Trophoblast cell (in vitro differentiated cells and primary cell): ENCODE measurements around the gene RAB11FIP4.

Experiments
- DNase-seq, 2 donors: peaks; one replicate each; pipeline ENCODE4 v3.0.0-alpha.2; 2016
- H2AFZ ChIP-seq: 2 replicates; pipeline ENCODE4 v1.6.1; 2013; ENCODE audit warnings: low read length, moderate library complexity, mild to moderate bottlenecking; ENCODE audit not compliant: insufficient read depth, poor library complexity
- H2AK5ac ChIP-seq: 2 replicates; pipeline ENCODE4 v1.6.1; 2013; ENCODE audit warnings: mild to moderate bottlenecking, low read length
- H2BK120ac ChIP-seq: 2 replicates; pipeline ENCODE4 v1.6.1; 2013; ENCODE audit warnings: low read length, mild to moderate bottlenecking, moderate library complexity; ENCODE audit not compliant: insufficient read depth, poor library complexity
- H2BK12ac ChIP-seq: 2 replicates; pipeline ENCODE4 v1.6.1; 2013; ENCODE audit warnings: mild to moderate bottlenecking, low read length, moderate library complexity
- H2BK5ac ChIP-seq: 2 replicates; pipeline ENCODE4 v1.6.1; 2013; ENCODE audit warnings: low read length, low read depth, moderate library complexity, mild to moderate bottlenecking; ENCODE audit not compliant: poor library complexity
- H3K14ac ChIP-seq: 2 replicates; pipeline ENCODE4 v1.6.1; 2013; ENCODE audit warnings: mild to moderate bottlenecking, low read length
- H3K18ac ChIP-seq: 2 replicates; pipeline ENCODE4 v1.6.1; 2013; ENCODE audit warnings: mild to moderate bottlenecking, low read length
- H3K23ac ChIP-seq: 2 replicates; pipeline ENCODE4 v1.6.1; 2013; ENCODE audit warnings: low read length
- H3K27ac ChIP-seq: 2 replicates; pipeline ENCODE4 v1.5.1; 2013; ENCODE audit warnings: low read depth, mild to moderate bottlenecking, inconsistent platforms, low read length, moderate library complexity
- H3K27me3 ChIP-seq: 2 replicates; pipeline ENCODE4 v1.6.1; 2013; ENCODE audit warnings: inconsistent platforms, mild to moderate bottlenecking, low read length, moderate library complexity; ENCODE audit not compliant: insufficient read depth
- H3K36me3 ChIP-seq, 2 experiments: 1 replicate in 1 of 2; 2 replicates in 1 of 2; pipeline ENCODE4 v1.6.1; 2013; ENCODE audit warnings: low read length in 2 of 2, mild to moderate bottlenecking in 2 of 2, moderate library complexity in 1 of 2; ENCODE audit not compliant: insufficient read depth in 2 of 2, control insufficient read depth in 1 of 2
- H3K4ac ChIP-seq: 2 replicates; pipeline ENCODE4 v1.6.1; 2013; ENCODE audit warnings: low read depth, mild to moderate bottlenecking, low read length, moderate library complexity
- H3K4me1 ChIP-seq, 2 experiments: 1 replicate in 1 of 2; 2 replicates in 1 of 2; pipeline ENCODE4 v1.6.1; 2013; ENCODE audit warnings: low read length in 2 of 2, mild to moderate bottlenecking in 2 of 2, moderate library complexity in 1 of 2; ENCODE audit not compliant: insufficient read depth in 2 of 2, control insufficient read depth in 1 of 2
- H3K4me2 ChIP-seq: 2 replicates; pipeline ENCODE4 v1.6.1; 2013; ENCODE audit warnings: inconsistent platforms, mild to moderate bottlenecking, low read length, moderate library complexity
- H3K4me3 ChIP-seq: 2 replicates; pipeline ENCODE4 v1.5.1; 2013; ENCODE audit warnings: mild to moderate bottlenecking, low read depth, low read length, inconsistent platforms
- H3K79me1 ChIP-seq: one replicate; pipeline ENCODE4 v1.6.1; 2013; ENCODE audit warnings: low read length
- H3K79me2 ChIP-seq: 2 replicates; pipeline ENCODE4 v1.6.1; 2013; ENCODE audit warnings: low read length, mild to moderate bottlenecking; ENCODE audit not compliant: control insufficient read depth, insufficient read depth, poor library complexity
- H3K9ac ChIP-seq: 2 replicates; pipeline ENCODE4 v1.6.1; 2013; ENCODE audit warnings: mild to moderate bottlenecking, low read length
- H3K9me3 ChIP-seq: 2 replicates; pipeline ENCODE4 v1.6.1; 2013; ENCODE audit warnings: low read depth, mild to moderate bottlenecking, control low read depth, inconsistent platforms, low read length; ENCODE audit not compliant: insufficient read depth
- H4K12ac ChIP-seq: 2 replicates; pipeline ENCODE4 v1.6.1; 2013; ENCODE audit warnings: low read depth, mild to moderate bottlenecking, low read length, moderate library complexity
- H4K8ac ChIP-seq: 2 replicates; pipeline ENCODE4 v1.6.1; 2013; ENCODE audit warnings: low read depth, mild to moderate bottlenecking, low read length, moderate library complexity
- H4K91ac ChIP-seq: one replicate; pipeline ENCODE4 v1.6.1; 2013; ENCODE audit warnings: low read depth, mild to moderate bottlenecking, low read length, moderate library complexity
- WGBS: extraction: QIAGEN DNeasy Blood & Tissue Kit; methylation state at CpG from one replicate; pipeline ENCODE4 v1.1.7; 2013; ENCODE audit warnings: missing lambda C conversion rate; ENCODE audit not compliant: insufficient read length, insufficient coverage; ENCODE audit errors: extremely low coverage; 5-methylcytosine and 5-hydroxymethylcytosine counted together

The RAB11FIP4 gene

DNA sequence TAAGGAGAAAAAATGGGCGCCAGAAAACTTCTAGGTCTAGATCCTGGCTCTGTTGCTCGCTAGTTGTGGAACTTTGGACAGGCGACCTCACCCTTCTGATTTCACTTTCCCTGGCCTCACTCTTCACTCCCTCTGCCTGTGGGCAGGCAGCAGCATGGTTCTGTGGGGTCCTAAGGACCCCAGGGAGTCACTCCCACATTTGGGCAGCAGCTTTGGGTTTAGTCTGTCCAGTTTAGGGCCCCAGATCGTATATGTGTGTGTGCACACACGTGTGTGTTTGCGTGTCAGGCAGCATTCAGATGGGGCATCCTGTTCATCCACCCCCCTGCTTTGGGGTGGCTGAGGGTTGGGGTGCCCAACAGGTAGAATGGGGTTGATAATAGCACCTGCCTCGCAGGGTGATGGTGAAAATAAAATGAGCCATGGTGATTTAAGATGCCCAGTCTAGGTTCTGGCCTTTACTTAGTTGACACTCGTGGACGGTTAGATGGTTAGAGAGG lies 102.2 kb downstream of the RAB11FIP4 start:
- Histone ChIP-seq H4K8ac (no peak overlapping the region), H3K79me2 (peaks cover 30% of the 10 kb centered on the region), H3K9me3 (no peaks in the 10 kb centered on the region), H3K4me3 (no peak overlapping the region), H4K91ac (no peak overlapping the region), H3K4me1 (peaks cover 47 to 56% of the 10 kb centered on the region in 2 experiments), H3K27ac (no peak overlapping the region), H3K23ac (no peak overlapping the region), H3K9ac (no peak overlapping the region), H3K18ac (no peak overlapping the region), H3K4ac (no peak overlapping the region), H2AFZ (no peak overlapping the region), H3K79me1 (peaks cover 29% of the 10 kb centered on the region), H2BK5ac (no peak overlapping the region), H3K36me3 (peaks cover 0 to 3% of the 10 kb centered on the region in 2 experiments), H2BK12ac (no peak overlapping the region), H3K4me2 (no peak overlapping the region), H3K27me3 (no peaks in the 10 kb centered on the region), H2BK120ac (no peak overlapping the region), H4K12ac (no peak overlapping the region), H2AK5ac (no peak overlapping the region), H3K14ac (no peak overlapping the region)
- DNase-seq = no peak
- no CpG with 5 or more reads among the region's 9 CpGs for WGBS

DNA sequence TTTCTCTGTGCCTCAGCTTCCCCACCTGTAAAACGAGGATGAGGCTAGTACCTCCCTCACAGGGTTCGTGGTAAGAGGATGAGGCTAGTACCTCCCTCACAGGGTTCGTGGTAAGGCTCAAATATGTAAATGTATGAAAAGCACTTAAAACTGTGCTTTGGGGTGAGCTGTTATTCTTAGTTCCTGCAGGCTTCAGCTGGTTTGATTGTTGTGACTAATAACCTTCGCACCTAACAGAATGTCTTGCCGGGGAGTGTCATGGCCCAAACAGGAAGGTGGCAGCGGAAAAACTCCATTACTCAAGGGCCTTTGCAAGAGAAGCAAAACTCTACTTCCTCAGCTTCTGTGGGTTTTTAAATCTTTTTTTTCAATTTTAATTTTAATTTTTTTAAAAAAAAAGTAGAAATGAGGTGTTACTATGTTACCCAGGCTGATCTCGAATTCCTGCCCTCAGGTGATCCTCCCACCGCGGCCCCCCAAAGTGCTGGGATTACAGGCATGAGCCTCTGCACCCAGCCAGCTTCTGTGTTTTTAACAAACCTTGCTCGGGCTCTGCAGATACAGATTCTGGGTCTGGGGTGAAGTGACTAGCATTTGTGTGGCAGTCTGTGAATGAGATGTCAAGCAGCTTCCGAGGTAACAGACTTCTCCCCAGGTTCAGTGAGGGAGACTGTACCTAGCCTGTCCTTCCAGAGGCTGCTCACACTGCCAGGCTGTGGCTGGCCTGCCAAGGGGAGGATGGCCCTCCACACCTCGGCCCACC lies 103.0 kb downstream of the RAB11FIP4 start:
- no peak overlapping the region for H2BK120ac ChIP-seq

GRCh38 chr17:31495022-31495885 lies 103.8 kb downstream of the RAB11FIP4 start:
- no peak overlapping the region for H2BK12ac ChIP-seq
- H3K4me2 ChIP-seq = no peak overlapping the region
- H3K4me3 ChIP-seq = no peak overlapping the region
- no peaks in the 10 kb centered on the region for H3K9me3 ChIP-seq
- no peaks in the 10 kb centered on the region for H3K27me3 ChIP-seq
- no peak overlapping the region for H3K23ac ChIP-seq
- H3K4me1 ChIP-seq = peaks cover 43 to 54% of the 10 kb centered on the region in 2 experiments
- no peak overlapping the region for H4K91ac ChIP-seq
- peak overlapping the region; percentile 11 for H3K27ac ChIP-seq
- no peak overlapping the region for H2BK120ac ChIP-seq
- no peak overlapping the region for H3K9ac ChIP-seq
- H2AK5ac ChIP-seq = peak overlapping the region; percentile 6
- peaks cover 18% of the 10 kb centered on the region for H3K79me1 ChIP-seq
- peak overlapping the region; percentile 10 for H3K18ac ChIP-seq
- no peak overlapping the region for H4K12ac ChIP-seq
- H2BK5ac ChIP-seq = no peak overlapping the region
- H3K4ac ChIP-seq = peak overlapping the region; percentile 53
- peaks cover 19% of the 10 kb centered on the region for H3K79me2 ChIP-seq
- H4K8ac ChIP-seq = no peak overlapping the region
- no CpG with 5 or more reads among the region's 10 CpGs for WGBS
- H3K36me3 ChIP-seq = peaks cover 0 to 3% of the 10 kb centered on the region in 2 experiments
- peak; percentile 96 to 98 for DNase-seq
- H2AFZ ChIP-seq = no peak overlapping the region
- peak overlapping the region; percentile 36 for H3K14ac ChIP-seq

More for the DNA sequence above, 103.0 kb downstream of the RAB11FIP4 start:
- Histone ChIP-seq H3K9ac (no peak overlapping the region), H3K23ac (no peak overlapping the region), H3K27me3 (no peaks in the 10 kb centered on the region), H3K79me1 (peaks cover 22% of the 10 kb centered on the region), H4K12ac (no peak overlapping the region), H2BK5ac (no peak overlapping the region), H3K36me3 (peaks cover 0 to 3% of the 10 kb centered on the region in 2 experiments), H3K4me3 (no peak overlapping the region), H4K8ac (no peak overlapping the region), H2AK5ac (peak overlapping the region; percentile 6), H3K27ac (peak overlapping the region; percentile 11), H3K4ac (peak overlapping the region; percentile 53), H3K14ac (peak overlapping the region; percentile 36), H2BK12ac (no peak overlapping the region), H2AFZ (no peak overlapping the region), H3K79me2 (peaks cover 23% of the 10 kb centered on the region), H3K4me2 (no peak overlapping the region), H3K4me1 (peaks cover 41 to 52% of the 10 kb centered on the region in 2 experiments), H3K9me3 (no peaks in the 10 kb centered on the region), H3K18ac (peak overlapping the region; percentile 10), H4K91ac (no peak overlapping the region)
- DNase-seq = peak; percentile 59 to 66
- WGBS = no CpG with 5 or more reads among the region's 12 CpGs

GRCh38 chr17:31496097-31496496 lies 104.6 kb downstream of the RAB11FIP4 start:
- no peak for DNase-seq

More at GRCh38 chr17:31496097-31496496, 104.6 kb downstream of the RAB11FIP4 start:
- Histone ChIP-seq H3K18ac (peak overlapping the region; percentile 12), H2BK120ac (no peak overlapping the region), H3K36me3 (peaks cover 0 to 3% of the 10 kb centered on the region in 2 experiments), H3K4me1 (peaks cover 35 to 46% of the 10 kb centered on the region in 2 experiments), H4K12ac (no peak overlapping the region), H3K79me2 (peaks cover 14% of the 10 kb centered on the region), H2BK12ac (no peak overlapping the region), H2AFZ (no peak overlapping the region), H3K23ac (no peak overlapping the region), H3K27ac (no peak overlapping the region), H3K14ac (no peak overlapping the region), H3K79me1 (peaks cover 15% of the 10 kb centered on the region), H3K9ac (no peak overlapping the region), H2BK5ac (no peak overlapping the region), H3K4ac (peak overlapping the region; percentile 36), H3K4me3 (no peak overlapping the region), H3K4me2 (no peak overlapping the region), H4K91ac (no peak overlapping the region), H3K9me3 (no peaks in the 10 kb centered on the region), H2AK5ac (no peak overlapping the region), H3K27me3 (no peaks in the 10 kb centered on the region), H4K8ac (no peak overlapping the region)
- WGBS = no CpG with 5 or more reads among the region's 5 CpGs
